MCF 10A (cell line): ENCODE results near the gene CENPU. TPM values are rescaled to one million over a fixed set of nuclear protein-coding genes. Genes with fewer than 3 reads are reported as not detected.

Experiments used
- BruUV-seq: library from RNA; stranded (reverse); fragments of 400-500 nt; replicated peaks from 2 replicates; lab custom pipeline; 2021; lab: Mats Ljungman, UMichigan
- CTCF ChIA-PET: fragments of 300-600 bp; sonication (Branson Sonifier 250); formaldehyde crosslinking; extraction: SDS; loops from one replicate; lab custom pipeline; 2021; ENCODE audit warnings: antibody characterized with exemption, inconsistent platforms; lab: Yijun Ruan, JAX
- POLR2A ChIA-PET: fragments of 300-600, 350-650 bp; sonication (Branson Sonifier 250); formaldehyde crosslinking; extraction: SDS; loops from one replicate; lab custom pipeline; 2020; ENCODE audit warnings: antibody characterized with exemption, inconsistent platforms; lab: Yijun Ruan, JAX
- DNase-seq: peaks from one replicate; pipeline ENCODE4 v3.0.0-alpha.2; 2018; ENCODE audit not compliant: unreplicated experiment
- H3K27ac Mint-ChIP-seq: one replicate; pipeline ENCODE4 v1.8.0; 2022; ENCODE audit warnings: mild to moderate bottlenecking, low read depth, mixed read lengths; ENCODE audit not compliant: unreplicated experiment
- H3K27me3 Mint-ChIP-seq: one replicate; pipeline ENCODE4 v1.8.0; 2022; ENCODE audit warnings: mixed read lengths; ENCODE audit not compliant: insufficient read depth, unreplicated experiment
- H3K36me3 Mint-ChIP-seq: one replicate; pipeline ENCODE4 v1.8.0; 2022; ENCODE audit warnings: mild to moderate bottlenecking, moderate library complexity, mixed read lengths; ENCODE audit not compliant: insufficient read depth, unreplicated experiment
- H3K4me1 Mint-ChIP-seq: one replicate; pipeline ENCODE4 v1.8.0; 2022; ENCODE audit warnings: mixed read lengths; ENCODE audit not compliant: insufficient read depth, unreplicated experiment
- H3K4me3 Mint-ChIP-seq: one replicate; pipeline ENCODE4 v1.8.0; 2022; ENCODE audit warnings: mild to moderate bottlenecking, moderate library complexity, mixed read lengths; ENCODE audit not compliant: unreplicated experiment
- H3K9me3 Mint-ChIP-seq: one replicate; pipeline ENCODE4 v1.8.0; 2022; ENCODE audit warnings: mixed read lengths; ENCODE audit not compliant: unreplicated experiment
- intact Hi-C: fragments of 100-400 bp; cut with micrococcal nuclease; formaldehyde crosslinking; loops from 2 replicates; pipeline ENCODE4 v1.14.1; 2022
- total RNA-seq: library from RNA; stranded (reverse); gene quantifications from 2 replicates; pipeline ENCODE4 v1.2.3, GENCODE V29; 2022
- TF ChIP-seq, protein P1 (sequence below): fragments of 200-600 bp; IDR thresholded peaks from one replicate; pipeline ENCODE4 v1.8.0; 2022; ENCODE audit warnings: antibody characterized with exemption, mild to moderate bottlenecking; ENCODE audit not compliant: unreplicated experiment

Gene CENPU
- total RNA-seq, 1 experiment from 2014 or later = 22.3 TPM

DNA sequence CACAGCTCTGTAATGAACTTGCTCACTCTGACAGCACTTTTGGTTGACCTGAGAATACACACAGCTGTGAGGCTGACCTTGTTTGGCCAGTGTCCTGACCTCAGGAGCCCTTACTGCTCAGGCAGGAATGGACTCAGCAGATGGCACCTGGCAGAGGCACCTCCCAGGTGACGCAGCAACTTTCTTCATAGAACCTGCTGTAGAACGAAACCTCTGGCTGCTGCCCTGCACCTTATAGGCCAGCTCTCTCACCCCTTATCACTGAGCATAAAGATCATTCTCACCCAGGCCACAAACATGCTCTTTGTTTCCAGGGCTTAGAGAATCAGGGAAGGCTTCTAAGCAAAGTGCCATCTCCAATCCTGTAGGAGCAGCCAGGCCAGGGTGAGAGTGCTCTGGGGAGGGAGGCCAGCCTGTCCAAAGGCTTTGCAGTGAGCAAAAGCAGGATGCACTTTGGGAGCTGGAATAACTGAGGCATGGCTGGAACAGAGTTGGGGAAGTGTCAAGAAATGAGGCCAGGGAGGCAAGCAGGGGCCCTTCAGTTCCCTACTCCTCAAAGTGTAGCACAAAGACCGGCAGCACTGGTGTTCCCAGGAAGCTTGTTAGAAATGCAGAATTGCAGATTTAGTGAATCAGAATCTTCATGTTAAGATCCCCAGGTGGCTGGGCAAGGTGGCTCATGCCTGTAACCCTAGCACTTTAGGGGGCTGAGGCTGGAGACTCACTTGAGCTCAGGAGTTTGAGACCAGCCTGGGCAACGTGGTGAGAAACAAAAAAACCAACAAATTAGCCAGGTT is 13.3 kb upstream of the CENPU start:
- CTCF ChIA-PET = interaction anchor here (0.6 to 3.1 kb wide), 12 partner anchors 9 to 1404 kb away, joined by 3 to 26 read pairs (median 3); no protein-coding TSS in a partner anchor
- peaks cover 28% of the 10 kb centered on the region for H3K4me1 Mint-ChIP-seq
- peaks cover 46% of the 10 kb centered on the region for H3K36me3 Mint-ChIP-seq
- no peak for DNase-seq
- H3K27ac Mint-ChIP-seq = peak overlapping the region; percentile 84
- intact Hi-C loops = loop anchor here (5.0 kb wide), 2 partner anchors 80 to 260 kb away; partner anchors contain the start of gene ACSL1
- POLR2A ChIA-PET = interaction anchor here (0.7 to 3.4 kb wide), 10 partner anchors 8 to 99 kb away, joined by 3 to 35 read pairs (median 3); partner anchors contain the start of genes ACSL1 and CENPU
- BruUV-seq = no TSS peak
- TF ChIP-seq, protein P1, sequence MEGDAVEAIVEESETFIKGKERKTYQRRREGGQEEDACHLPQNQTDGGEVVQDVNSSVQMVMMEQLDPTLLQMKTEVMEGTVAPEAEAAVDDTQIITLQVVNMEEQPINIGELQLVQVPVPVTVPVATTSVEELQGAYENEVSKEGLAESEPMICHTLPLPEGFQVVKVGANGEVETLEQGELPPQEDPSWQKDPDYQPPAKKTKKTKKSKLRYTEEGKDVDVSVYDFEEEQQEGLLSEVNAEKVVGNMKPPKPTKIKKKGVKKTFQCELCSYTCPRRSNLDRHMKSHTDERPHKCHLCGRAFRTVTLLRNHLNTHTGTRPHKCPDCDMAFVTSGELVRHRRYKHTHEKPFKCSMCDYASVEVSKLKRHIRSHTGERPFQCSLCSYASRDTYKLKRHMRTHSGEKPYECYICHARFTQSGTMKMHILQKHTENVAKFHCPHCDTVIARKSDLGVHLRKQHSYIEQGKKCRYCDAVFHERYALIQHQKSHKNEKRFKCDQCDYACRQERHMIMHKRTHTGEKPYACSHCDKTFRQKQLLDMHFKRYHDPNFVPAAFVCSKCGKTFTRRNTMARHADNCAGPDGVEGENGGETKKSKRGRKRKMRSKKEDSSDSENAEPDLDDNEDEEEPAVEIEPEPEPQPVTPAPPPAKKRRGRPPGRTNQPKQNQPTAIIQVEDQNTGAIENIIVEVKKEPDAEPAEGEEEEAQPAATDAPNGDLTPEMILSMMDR = no peak
- H3K4me3 Mint-ChIP-seq = peak overlapping the region; percentile 16
- no peaks in the 10 kb centered on the region for H3K9me3 Mint-ChIP-seq
- no peaks in the 10 kb centered on the region for H3K27me3 Mint-ChIP-seq

DNA sequence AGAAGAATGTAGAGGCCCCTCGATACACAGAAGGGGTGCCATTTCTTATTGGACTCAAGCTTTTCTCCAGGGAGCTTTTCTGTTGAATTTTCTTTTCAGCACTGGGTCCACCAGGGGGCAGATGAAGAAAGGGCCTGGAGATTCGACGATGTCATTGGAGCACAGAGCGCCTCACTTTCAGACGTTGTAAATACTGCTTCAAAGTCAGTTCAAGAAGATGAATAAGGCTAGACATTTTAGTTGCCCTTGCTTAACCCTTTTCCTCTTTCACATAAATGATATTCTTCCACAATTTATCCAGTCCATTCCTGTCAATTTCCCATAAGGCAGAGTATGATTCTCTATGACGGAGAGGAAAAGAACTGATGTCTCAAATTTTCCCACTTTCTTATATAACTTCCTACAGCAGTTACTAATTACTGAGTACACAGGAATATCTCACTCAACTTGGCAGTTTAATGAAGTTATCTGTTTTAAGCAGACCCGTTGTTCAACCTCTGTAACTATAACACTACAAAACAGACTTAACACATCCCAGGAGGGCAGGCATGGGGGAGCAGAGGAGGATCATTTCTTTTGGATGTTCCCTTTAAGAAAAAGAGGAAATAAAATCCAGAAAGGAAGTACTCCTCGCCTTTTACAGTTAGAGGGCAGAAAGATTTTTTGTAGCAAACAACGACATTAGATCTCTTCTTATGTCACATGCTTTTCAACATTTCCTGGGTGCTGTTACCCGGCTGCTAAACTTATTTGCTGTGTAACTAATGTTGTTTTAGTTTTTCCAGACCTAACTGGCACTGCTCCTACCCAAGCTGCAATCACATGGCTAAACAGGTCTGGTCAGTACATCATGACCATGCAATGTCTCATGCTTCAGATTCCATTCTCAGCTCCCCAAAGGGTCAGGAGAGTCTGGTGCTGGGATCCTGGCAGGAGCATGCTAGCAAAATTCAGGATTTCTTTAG is 12.2 kb upstream of the CENPU start:
- ChIA-PET POLR2A (interaction anchor here (0.6 to 3.4 kb wide), 17 partner anchors 9 to 352 kb away, joined by 3 to 35 read pairs (median 3); partner anchors contain the start of genes ACSL1 and CENPU), CTCF (interaction anchor here (0.6 to 3.1 kb wide), 42 partner anchors 8 to 1405 kb away, joined by 3 to 26 read pairs (median 3); partner anchors contain the start of gene CENPU)
- no TSS peak for BruUV-seq
- Mint-ChIP-seq H3K27me3 (no peaks in the 10 kb centered on the region), H3K27ac (peak overlapping the region; percentile 84), H3K9me3 (no peaks in the 10 kb centered on the region), H3K4me3 (peak overlapping the region; percentile 38), H3K36me3 (peaks cover 35% of the 10 kb centered on the region), H3K4me1 (peaks cover 26% of the 10 kb centered on the region)
- intact Hi-C loops = loop anchor here (1.0 to 5.0 kb wide), 6 partner anchors 81 to 388 kb away; partner anchors contain the start of gene ACSL1
- peak; percentile 76 for DNase-seq
- TF ChIP-seq, protein P1 = peak; percentile 57

DNA sequence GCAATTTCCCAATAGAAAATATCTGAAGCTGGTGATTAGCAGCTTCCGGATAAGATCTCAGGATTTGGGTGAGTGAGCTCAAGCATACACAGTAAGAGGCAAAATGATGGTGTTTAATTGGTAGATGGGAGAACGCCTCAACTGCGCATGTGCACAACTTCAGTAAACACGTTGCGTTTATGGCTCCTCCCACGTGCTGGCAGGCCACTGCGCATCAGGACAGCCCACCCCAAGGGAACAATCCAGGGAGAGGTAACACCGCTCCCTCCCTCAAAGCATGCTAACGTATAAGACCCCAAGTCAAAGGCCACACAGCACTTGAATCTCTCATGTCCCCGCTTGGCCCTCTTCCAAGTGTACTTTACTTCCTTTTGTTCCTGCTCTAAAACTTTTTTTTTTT is 10.3 kb upstream of the CENPU start:
- ChIA-PET POLR2A (no interaction called here), CTCF (interaction anchor here (0.6 kb wide), 2 partner anchors 45 to 163 kb away, joined by 3 to 4 read pairs; no protein-coding TSS in a partner anchor)
- intact Hi-C loops = loop anchor here (2.0 kb wide), 1 partner anchor 353 kb away; no protein-coding TSS in a partner anchor
- H3K27ac Mint-ChIP-seq = no peak overlapping the region
- no TSS peak for BruUV-seq
- H3K27me3 Mint-ChIP-seq = no peaks in the 10 kb centered on the region
- H3K4me1 Mint-ChIP-seq = peaks cover 17% of the 10 kb centered on the region
- no peak for DNase-seq
- H3K9me3 Mint-ChIP-seq = no peaks in the 10 kb centered on the region
- peaks cover 16% of the 10 kb centered on the region for H3K36me3 Mint-ChIP-seq
- TF ChIP-seq, protein P1 = no peak
- H3K4me3 Mint-ChIP-seq = no peak overlapping the region
